Measurements from ENCODE around the gene UBTFL1. TPM values are rescaled to one million over a fixed set of nuclear protein-coding genes. Genes with fewer than 3 reads are reported as not detected.
"Not testable (repeated sequence)": the region's sequence is repeated elsewhere in the genome, so short reads cannot be mapped to it uniquely, and the experiment has no call there.

The UBTFL1 gene, protein sequence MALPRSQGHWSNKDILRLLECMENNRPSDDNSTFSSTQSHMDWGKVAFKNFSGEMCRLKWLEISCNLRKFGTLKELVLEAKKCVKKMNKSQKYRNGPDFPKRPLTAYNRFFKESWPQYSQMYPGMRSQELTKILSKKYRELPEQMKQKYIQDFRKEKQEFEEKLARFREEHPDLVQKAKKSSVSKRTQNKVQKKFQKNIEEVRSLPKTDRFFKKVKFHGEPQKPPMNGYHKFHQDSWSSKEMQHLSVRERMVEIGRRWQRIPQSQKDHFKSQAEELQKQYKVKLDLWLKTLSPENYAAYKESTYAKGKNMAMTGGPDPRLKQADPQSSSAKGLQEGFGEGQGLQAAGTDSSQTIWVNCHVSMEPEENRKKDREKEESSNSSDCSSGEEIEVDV
- not detected for total RNA-seq
- not detected for polyA plus RNA-seq

DNA sequence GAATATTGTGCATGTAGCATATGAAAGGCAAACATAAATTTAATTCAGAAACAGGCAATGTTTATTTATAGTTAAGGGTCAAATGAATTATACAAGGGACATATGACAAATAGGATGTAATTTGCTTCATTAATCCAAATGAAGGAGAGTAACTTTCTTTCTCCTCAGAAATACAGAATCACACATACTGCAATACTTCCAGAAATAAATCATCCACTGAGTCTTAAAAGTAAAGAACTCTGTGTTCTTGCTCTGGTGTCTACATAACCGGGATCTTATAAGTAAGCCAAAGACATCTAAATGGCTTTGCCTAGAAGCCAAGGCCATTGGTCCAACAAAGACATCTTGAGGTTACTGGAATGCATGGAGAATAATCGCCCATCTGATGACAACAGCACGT is at the start of gene UBTFL1:
TSS of gene UBTFL1 (plus strand) at position 301 of the 400 bp plus-strand sequence. CDS start at position 301, 0 bp downstream.
- H3K27me3 Mint-ChIP-seq; CTCF ChIA-PET (ENCODE audit: partially characterized antibody); H3K27ac ChIP-seq (ENCODE audit: low read depth, low read length); intact Hi-C loops (cut with micrococcal nuclease); H3K4me1 ChIP-seq (ENCODE audit: insufficient read depth, low read length); H3K4me3 Mint-ChIP-seq; H3K36me3 Mint-ChIP-seq; H3K9me3 Mint-ChIP-seq; H3K27me3 ChIP-seq (ENCODE audit: insufficient read depth, low read length); H3K9me3 ChIP-seq (ENCODE audit: control insufficient read depth in 1 of 2, low read length in 2 of 2); DNase-seq; H3K4me1 Mint-ChIP-seq; H3K4me3 ChIP-seq (ENCODE audit: low read length in 2 of 2); POLR2A ChIA-PET (ENCODE audit: partially characterized antibody); H3K27ac Mint-ChIP-seq; H3K36me3 ChIP-seq (ENCODE audit: insufficient read depth, low read length): not testable (repeated sequence)

- H3K27ac Mint-ChIP-seq; H3K36me3 Mint-ChIP-seq; H3K27me3 ChIP-seq (ENCODE audit: insufficient read depth, low read length); H3K27ac ChIP-seq (ENCODE audit: low read depth, low read length); H3K9me3 Mint-ChIP-seq; H3K4me3 Mint-ChIP-seq; H3K4me1 Mint-ChIP-seq; CTCF ChIA-PET (ENCODE audit: partially characterized antibody); POLR2A ChIA-PET (ENCODE audit: partially characterized antibody); H3K9me3 ChIP-seq (ENCODE audit: control insufficient read depth in 1 of 2, low read length in 2 of 2); H3K36me3 ChIP-seq (ENCODE audit: insufficient read depth, low read length); H3K4me1 ChIP-seq (ENCODE audit: insufficient read depth, low read length); H3K4me3 ChIP-seq (ENCODE audit: low read length in 2 of 2); H3K27me3 Mint-ChIP-seq; intact Hi-C loops (cut with micrococcal nuclease): not testable (repeated sequence)
- peak in 1 of 5 donors; percentile 9 for DNase-seq
Measured at GRCh38 chr11:90051591-90052209, 34.0 kb upstream of the UBTFL1 start.

DNA sequence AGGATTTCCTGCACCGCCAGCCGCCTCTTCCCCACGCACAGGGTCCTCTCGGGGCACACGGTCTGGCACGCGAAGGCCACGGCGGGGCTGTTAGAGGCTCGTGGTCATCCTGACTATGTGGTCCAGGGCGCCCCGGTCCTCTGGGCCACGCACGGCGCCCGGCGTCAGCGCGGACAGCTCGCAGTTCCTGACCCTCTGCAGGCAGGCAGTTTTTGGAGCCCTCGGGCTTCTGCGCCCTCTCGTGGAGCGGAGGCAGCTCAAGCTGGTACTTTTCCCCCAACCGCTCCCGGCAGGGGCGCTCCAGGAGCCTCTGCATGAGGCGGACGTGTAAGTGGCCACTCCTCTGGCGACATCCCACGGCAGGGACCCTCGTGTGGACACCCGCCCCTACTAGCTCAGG is 33.4 kb upstream of the UBTFL1 start:
- intact Hi-C loops (cut with micrococcal nuclease); POLR2A ChIA-PET (ENCODE audit: partially characterized antibody); H3K9me3 ChIP-seq (ENCODE audit: control insufficient read depth in 1 of 2, low read length in 2 of 2); H3K36me3 ChIP-seq (ENCODE audit: insufficient read depth, low read length); DNase-seq; H3K4me3 ChIP-seq (ENCODE audit: low read length in 2 of 2); H3K27me3 ChIP-seq (ENCODE audit: insufficient read depth, low read length); CTCF ChIA-PET (ENCODE audit: partially characterized antibody); H3K4me1 Mint-ChIP-seq; H3K4me3 Mint-ChIP-seq; H3K27me3 Mint-ChIP-seq; H3K9me3 Mint-ChIP-seq; H3K27ac Mint-ChIP-seq; H3K36me3 Mint-ChIP-seq; H3K4me1 ChIP-seq (ENCODE audit: insufficient read depth, low read length); H3K27ac ChIP-seq (ENCODE audit: low read depth, low read length): not testable (repeated sequence)

DNA sequence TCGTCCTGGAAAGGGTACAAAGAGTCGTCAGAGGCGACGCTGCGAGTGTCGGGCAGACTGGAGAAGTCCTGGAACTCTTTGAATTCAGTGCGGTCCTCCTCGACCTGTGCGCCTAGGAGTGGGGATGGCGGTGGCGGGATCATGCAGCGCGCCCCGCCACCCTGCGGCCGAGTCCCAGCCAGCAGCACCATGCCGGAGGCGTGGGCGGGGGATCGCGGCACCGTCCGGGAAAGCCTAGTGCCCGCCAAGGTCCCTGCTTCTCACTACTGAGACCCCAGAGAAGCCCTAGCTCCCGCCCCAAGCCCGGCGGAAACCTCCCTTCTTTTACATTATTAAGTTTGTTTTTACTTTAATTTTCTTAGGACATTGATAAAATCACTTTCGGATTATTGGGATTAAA is 32.2 kb upstream of the UBTFL1 start:
- H3K27me3 Mint-ChIP-seq; H3K9me3 ChIP-seq (ENCODE audit: control insufficient read depth in 1 of 2, low read length in 2 of 2); CTCF ChIA-PET (ENCODE audit: partially characterized antibody); H3K4me3 Mint-ChIP-seq; DNase-seq; POLR2A ChIA-PET (ENCODE audit: partially characterized antibody); H3K4me1 ChIP-seq (ENCODE audit: insufficient read depth, low read length); H3K27ac Mint-ChIP-seq; H3K4me1 Mint-ChIP-seq; H3K27me3 ChIP-seq (ENCODE audit: insufficient read depth, low read length); H3K36me3 Mint-ChIP-seq; H3K4me3 ChIP-seq (ENCODE audit: low read length in 2 of 2); H3K27ac ChIP-seq (ENCODE audit: low read depth, low read length); intact Hi-C loops (cut with micrococcal nuclease); H3K9me3 Mint-ChIP-seq; H3K36me3 ChIP-seq (ENCODE audit: insufficient read depth, low read length): not testable (repeated sequence)

DNA sequence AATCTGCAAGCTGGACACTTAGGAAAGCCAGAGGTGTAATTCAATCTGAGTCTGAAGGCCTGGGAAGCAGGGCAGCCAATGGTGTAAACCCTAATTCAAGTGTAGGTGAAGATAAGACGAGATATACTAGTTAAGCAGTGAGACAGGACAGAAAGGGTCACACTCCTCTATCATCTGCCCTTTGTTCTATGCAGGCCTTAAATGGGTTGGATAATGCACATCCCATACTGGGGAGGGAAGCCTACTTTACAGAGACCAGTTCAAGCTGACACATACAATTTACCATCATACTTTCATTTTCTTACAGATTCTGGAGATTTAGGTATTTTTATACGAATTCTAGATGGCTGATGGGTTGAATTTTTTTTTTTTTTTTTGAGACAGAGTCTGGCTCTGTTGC is 3.0 kb downstream of the UBTFL1 start:
- H3K27ac Mint-ChIP-seq; H3K27me3 Mint-ChIP-seq; H3K9me3 ChIP-seq (ENCODE audit: control insufficient read depth in 1 of 2, low read length in 2 of 2); intact Hi-C loops (cut with micrococcal nuclease); H3K4me3 ChIP-seq (ENCODE audit: low read length in 2 of 2); H3K4me1 Mint-ChIP-seq; DNase-seq; H3K36me3 Mint-ChIP-seq; H3K27me3 ChIP-seq (ENCODE audit: insufficient read depth, low read length); POLR2A ChIA-PET (ENCODE audit: partially characterized antibody); H3K4me3 Mint-ChIP-seq; CTCF ChIA-PET (ENCODE audit: partially characterized antibody); H3K27ac ChIP-seq (ENCODE audit: low read depth, low read length); H3K4me1 ChIP-seq (ENCODE audit: insufficient read depth, low read length); H3K36me3 ChIP-seq (ENCODE audit: insufficient read depth, low read length); H3K9me3 Mint-ChIP-seq: not testable (repeated sequence)

- DNase-seq; intact Hi-C loops (cut with micrococcal nuclease); H3K36me3 Mint-ChIP-seq; CTCF ChIA-PET (ENCODE audit: partially characterized antibody); H3K4me3 Mint-ChIP-seq; H3K9me3 Mint-ChIP-seq; H3K27ac Mint-ChIP-seq; H3K9me3 ChIP-seq (ENCODE audit: control insufficient read depth in 1 of 2, low read length in 2 of 2); H3K27me3 ChIP-seq (ENCODE audit: insufficient read depth, low read length); H3K27ac ChIP-seq (ENCODE audit: low read depth, low read length); H3K36me3 ChIP-seq (ENCODE audit: insufficient read depth, low read length); H3K27me3 Mint-ChIP-seq; H3K4me3 ChIP-seq (ENCODE audit: low read length in 2 of 2); H3K4me1 Mint-ChIP-seq; H3K4me1 ChIP-seq (ENCODE audit: insufficient read depth, low read length); POLR2A ChIA-PET (ENCODE audit: partially characterized antibody): not testable (repeated sequence)
Measured at GRCh38 chr11:90095230-90095924, 9.6 kb downstream of the UBTFL1 start.

DNA sequence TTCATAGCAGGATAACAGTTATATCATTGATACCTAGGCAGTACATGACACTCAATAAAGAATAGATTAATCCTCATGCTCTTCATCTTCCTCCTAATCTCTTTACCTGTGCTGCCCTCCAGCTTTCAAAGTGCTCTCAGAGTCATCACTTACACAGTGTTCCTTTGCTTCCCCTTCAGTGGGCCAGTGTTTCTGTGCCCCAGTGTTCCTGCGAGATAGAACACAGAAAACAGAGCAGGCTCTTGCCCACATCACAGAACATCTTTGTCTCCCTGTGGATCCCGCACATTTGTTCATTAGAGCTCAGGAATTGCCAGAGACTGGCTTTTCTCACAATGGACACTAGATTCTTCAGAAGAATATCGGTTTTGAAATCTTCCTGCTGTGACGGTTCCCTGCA is 12.5 kb downstream of the UBTFL1 start:
- H3K9me3 Mint-ChIP-seq; H3K27me3 ChIP-seq (ENCODE audit: insufficient read depth, low read length); H3K27me3 Mint-ChIP-seq; DNase-seq; H3K9me3 ChIP-seq (ENCODE audit: control insufficient read depth in 1 of 2, low read length in 2 of 2); H3K27ac Mint-ChIP-seq; H3K4me1 ChIP-seq (ENCODE audit: insufficient read depth, low read length); H3K4me3 ChIP-seq (ENCODE audit: low read length in 2 of 2); H3K4me1 Mint-ChIP-seq; H3K36me3 ChIP-seq (ENCODE audit: insufficient read depth, low read length); intact Hi-C loops (cut with micrococcal nuclease); CTCF ChIA-PET (ENCODE audit: partially characterized antibody); H3K4me3 Mint-ChIP-seq; H3K36me3 Mint-ChIP-seq; H3K27ac ChIP-seq (ENCODE audit: low read depth, low read length); POLR2A ChIA-PET (ENCODE audit: partially characterized antibody): not testable (repeated sequence)
